GM21526 (cell line): ENCODE data around the gene PGLYRP1.

Experiments used
- ATAC-seq: cut with Tn5 transposase; IDR thresholded peaks from one replicate; pipeline ENCODE4 v1.9.1; 2021; ENCODE audit warnings: moderate library complexity; ENCODE audit not compliant: unreplicated experiment, low FRiP score

The PGLYRP1 gene

DNA sequence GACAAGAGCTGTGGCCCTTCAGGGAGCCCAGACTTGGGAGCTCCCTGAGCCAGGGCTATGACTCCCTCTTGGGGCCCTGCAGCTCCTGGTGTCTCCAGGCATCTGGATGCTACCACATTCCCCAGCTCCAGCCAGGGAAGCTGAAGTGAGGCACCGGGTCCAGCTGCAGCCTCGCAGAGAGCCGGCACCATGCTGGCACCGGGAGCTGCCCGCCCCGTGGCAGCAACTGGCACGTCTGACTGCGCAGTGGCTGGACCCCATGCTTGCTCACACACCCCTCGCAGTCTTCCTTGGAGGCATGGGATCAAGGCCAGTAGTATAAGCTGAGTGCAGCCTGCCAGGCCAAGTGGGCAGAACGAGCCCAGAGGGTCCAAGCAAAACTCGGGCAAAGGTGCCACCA, 10.5 kb upstream of the PGLYRP1 start:
- ATAC-seq = no peak

DNA sequence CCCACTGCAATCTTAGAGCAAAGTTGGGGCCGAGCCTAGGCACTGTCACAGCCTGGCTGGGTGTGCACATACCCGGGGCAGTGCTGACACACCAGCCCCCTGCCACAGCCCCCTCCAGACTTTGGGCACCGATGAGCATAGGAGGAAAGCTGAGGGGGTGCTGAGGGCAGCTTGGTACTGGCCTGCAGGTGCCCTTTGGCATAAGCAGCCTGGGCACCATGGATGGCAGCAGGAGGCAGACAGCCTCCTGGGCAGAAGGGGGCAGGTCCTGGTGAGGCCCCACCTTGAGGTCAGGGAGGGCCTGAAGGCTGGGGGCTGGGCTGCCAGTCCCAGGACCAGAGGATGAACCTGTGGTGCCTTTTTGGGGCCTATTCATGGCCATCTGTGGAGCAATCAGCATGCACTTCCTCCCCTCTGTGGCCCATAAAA, 9.8 kb upstream of the PGLYRP1 start:
- ATAC-seq = no peak

DNA sequence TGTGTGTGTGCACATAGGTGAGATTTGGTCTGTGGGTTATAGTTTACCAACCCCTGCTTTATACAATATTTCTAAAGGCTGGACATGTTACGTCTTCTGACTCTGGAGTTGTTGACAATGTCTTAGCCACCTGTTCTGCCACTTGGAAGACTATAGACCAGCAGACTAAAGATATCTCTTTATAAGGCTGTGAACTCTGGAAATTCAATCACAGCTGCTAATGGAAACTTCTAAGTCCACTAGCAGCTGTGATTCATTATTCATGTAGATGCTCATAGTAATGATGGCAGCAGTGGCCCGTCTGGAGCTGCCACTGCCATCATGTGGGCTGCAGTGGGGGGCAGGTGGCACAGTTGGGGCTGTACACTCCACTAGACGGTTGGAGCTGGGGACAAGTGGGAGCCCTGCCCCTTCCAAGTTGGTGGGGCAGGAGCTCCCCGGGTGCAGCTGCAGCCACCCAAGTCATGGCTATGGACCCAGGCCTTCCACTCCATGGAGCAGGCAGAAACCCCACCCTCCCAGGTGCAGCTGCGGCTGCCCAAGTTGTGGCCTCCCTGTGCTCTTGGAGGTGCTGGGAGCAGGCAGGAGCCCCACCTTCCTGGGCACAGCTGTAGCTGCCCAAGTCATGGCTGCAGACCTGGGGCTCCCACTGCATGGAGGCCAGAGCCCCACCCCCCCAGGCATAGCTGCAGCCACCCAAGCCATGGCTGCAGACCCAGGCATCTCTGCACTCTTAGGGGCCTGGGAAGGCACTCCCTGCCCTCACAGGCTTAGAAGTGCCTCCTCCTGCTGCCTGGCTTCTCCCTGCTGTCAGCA, 9.1 kb upstream of the PGLYRP1 start:
- no peak for ATAC-seq

- ATAC-seq = no peak
Observed at GRCh38 chr19:46030812-46031550, 8.1 kb upstream of the PGLYRP1 start.

GRCh38 chr19:46025835-46026234, 3.0 kb upstream of the PGLYRP1 start:
- no peak for ATAC-seq

GRCh38 chr19:46023311-46023779, 492 bp upstream of the PGLYRP1 start:
- no peak for ATAC-seq

GRCh38 chr19:46022061-46022430, 807 bp downstream of the PGLYRP1 start:
- no peak for ATAC-seq

GRCh38 chr19:46021531-46022041, 1.3 kb downstream of the PGLYRP1 start:
- no peak for ATAC-seq

GRCh38 chr19:46020819-46021125, 2.1 kb downstream of the PGLYRP1 start:
- ATAC-seq = no peak

DNA sequence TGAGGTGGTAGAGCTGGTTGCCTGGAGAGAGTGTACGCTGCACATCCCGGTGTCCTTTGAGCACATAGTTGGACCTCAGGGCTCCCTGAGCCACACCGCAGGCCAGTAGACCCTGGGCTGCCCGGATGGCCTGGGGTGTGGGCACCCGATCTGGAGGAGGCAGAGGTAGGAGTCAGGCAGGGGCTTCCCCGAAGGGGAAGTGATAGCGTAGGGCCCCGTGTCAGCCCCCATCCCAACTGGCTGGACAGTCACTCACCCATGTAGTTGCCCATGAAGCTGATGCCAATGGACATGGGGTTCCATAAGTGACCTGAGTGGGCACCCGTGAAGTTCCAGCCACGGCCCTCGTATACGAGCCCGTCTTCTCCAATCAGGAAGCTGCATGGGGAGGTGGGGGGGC, 3.6 kb downstream of the PGLYRP1 start:
- no peak for ATAC-seq

DNA sequence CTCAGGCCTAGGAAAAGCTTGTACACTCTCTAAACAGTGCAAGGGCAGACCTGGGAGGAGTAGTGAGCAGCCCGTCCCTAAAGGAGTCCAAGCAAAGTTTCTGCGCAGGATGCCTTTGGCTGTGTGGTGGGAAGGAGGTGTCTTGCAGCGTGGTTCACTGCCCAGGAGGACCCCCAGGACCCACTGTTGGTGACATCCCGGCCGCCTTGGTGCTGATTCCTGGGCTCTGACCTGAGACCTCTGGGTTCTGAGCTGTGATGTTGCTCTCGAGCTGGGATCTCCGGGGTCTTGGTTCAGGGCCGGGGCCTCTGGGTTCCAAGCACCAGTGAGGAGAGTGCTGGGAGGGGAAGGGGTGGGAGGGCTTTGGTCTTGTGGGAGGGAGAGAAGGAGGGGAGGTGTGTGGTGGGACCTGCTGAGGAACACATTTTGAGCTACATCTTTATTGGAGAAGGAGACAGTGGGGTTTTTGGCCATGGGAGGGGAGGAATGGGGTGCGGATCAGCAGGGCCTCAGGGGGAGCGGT, 4.1 kb downstream of the PGLYRP1 start:
- no peak for ATAC-seq

DNA sequence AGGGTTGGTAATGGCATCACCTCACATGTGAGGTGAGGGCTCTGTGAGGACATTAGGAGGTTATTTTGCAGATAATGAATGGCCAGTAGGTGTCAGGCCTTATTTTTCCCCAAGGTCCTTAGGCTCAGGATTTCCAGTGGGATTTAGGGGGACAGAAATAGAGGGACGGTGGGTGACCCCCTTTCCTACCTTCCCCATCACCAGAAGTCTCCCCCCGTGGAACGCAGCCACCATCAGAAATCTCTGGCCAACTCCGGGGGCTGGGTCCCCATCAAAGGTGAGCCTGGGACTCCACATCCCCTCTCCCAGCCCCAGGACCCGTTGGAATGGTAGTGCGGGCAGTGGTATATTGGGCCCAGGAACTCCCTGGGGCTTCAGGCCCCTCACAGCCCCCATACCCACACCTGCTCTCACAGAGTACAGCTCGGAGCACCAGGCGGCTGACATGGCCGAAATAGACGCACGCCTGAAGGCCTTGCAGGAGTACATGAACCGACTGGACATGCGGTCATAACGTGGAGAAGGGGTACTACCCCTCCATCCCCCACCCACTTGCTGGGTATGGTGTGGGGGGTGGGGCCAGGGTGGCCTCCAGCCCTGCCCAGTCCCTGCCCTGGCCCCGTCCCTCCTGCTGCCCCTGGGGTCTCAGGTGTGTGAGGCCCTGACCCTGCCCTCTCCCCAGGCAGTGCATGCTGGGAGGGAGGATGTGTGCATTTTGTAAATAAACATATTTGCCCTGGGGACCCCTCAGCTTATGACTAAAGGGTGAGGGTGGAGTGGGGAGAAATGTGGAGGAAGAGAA, 4.8 kb downstream of the PGLYRP1 start:
- ATAC-seq = no peak

DNA sequence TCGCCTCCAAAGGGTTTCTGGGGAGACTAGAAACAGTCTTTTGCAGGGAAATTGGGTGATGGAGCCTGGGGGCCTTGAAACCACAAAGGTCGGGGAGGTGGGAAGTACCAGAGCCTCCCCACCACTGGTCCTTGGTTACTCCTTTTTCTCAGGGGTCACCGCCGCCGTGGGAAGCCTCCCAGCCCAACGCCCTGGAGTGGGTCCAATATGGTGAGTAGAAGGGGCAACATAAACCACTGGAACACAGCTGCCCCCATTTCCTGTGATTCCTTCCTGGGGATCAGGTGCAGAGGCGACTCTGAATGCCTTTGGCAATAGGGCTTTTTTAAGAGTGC, 5.8 kb downstream of the PGLYRP1 start:
- ATAC-seq = no peak

DNA sequence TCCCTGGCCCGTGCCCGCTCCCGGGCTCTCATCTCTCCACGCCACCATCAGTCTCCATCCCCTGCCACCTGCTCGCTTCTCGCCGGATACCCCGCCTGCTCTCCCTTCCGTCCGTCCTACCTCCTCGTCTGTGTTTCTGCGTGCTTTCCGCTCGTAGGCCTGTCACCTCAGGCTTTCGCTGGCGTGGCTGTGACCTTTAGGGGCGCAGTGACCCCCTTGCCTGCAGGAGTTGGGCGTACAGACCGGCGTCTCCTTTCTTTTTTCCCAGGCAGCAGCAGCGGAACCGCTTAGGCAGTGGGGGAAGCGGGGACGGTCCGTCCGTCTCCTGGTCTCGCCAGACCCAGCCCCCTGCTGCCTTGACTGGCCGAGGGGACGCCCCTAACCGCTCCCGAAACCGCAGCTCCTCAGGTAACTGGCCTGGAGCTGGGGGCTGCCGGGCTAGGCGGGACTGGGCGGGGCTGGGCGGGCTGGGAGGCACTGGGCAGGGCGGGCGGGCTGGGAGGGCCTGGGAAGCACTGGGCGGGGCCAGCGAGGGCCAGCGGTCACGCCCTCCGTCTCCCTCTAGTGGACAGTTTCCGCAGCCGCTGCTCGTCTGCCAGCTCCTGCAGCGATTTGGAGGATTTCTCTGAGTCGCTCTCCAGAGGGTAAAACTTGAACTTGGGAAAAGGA, 6.3 kb downstream of the PGLYRP1 start:
- peak; percentile 52 for ATAC-seq

- ATAC-seq = no peak
Observed at GRCh38 chr19:46015687-46016425, 7.0 kb downstream of the PGLYRP1 start.

DNA sequence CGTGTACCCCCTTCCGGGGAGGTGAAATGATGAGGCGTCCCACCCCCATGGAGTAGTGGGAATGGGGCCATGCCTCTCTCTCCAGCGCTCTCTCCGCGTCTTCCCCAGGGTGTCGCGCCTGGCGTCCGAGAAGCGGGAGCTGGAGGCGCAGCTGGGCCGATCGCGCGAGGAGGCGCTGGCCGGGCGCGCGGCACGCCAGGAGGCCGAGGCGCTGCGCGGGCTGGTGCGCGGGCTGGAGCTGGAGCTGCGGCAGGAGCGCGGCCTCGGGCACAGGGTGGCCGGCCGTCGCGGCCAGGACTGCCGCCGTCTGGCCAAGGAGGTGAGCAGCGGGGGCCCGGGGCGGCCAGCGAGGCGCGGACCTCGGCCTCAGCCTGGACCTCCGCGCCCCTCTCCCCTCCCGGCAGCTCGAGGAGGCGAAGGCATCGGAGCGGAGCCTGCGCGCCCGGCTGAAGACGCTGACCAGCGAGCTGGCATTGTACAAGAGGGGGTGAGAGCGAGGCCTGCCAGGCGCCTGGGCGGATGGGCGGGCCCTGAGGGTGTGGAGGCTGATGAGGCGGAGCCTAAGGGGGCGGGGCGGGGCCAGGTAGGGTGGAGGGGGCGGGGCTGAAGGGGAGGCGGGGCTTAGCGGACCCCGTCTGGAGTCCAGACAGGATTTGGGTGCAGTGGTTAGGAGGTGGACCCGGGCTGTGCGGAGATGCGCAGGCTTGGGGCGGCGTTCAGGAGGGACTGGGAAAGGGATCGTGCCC, 7.7 kb downstream of the PGLYRP1 start:
- no peak for ATAC-seq

- ATAC-seq = no peak
Observed at GRCh38 chr19:46014534-46014933, 8.3 kb downstream of the PGLYRP1 start.

DNA sequence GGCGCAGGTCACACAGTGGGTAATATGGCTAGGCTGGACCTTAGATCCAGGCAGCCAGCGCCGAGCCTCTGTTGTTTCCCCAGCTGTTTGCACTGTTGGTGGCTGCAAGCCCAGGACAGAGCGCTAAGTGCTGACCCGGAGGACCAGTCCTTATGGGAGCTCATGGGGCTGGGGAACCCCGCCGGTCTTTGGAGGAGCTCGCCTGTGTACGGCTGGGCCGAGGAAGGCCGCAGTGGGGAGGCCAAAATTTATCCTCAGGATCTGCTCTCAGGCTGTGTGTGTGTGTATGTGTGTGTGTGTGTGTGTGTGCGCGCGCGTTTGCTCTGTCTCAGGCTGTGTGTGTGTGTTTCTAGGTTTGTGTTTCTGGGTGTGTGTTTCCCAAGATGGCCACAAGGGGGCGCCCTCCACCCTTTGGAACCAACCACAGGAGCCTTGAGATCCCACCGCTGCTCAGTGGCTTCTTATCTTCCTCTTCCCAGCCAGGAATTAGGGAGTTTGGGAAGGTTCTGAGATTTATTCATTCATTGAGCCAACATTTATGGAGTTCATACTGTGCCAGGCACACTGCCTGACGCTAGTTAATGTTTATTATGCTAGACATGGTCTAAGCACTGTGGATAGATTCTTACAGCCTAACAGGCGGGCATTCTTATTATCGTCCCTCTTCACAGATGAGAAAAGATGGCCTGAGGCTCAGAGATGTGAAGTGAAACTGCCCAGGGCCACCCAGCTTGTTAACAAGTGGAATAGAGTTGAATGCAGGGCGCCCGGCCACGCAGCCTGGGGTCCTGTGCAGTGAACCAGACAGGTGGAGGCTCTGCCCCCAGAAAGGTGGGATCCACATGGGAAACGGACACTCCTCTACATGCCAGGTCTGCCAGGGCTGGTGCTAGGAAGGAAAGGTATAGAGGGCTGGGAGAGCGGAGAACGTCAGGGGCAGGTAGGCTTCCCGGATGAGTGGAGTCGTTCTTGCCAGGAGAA, 13.0 kb downstream of the PGLYRP1 start:
- no peak for ATAC-seq
